ENCODE measurements around the gene ADCY10.
"Not testable (repeated sequence)": the region's sequence is repeated elsewhere in the genome, so short reads cannot be mapped to it uniquely, and the experiment has no call there.

The ADCY10 gene

GRCh38 chr1:167916766-167917511, 3.0 kb upstream of the ADCY10 start:
- peaks cover 4% of the 10 kb centered on the region for H3K36me3 Mint-ChIP-seq
- no peaks in the 10 kb centered on the region for H3K4me1 Mint-ChIP-seq (ENCODE audit: low read depth)
- no peak overlapping the region for H3K27ac Mint-ChIP-seq
- H3K9me3 Mint-ChIP-seq (ENCODE audit: low read depth) = no peaks in the 10 kb centered on the region
- no peaks in the 10 kb centered on the region for H3K27me3 Mint-ChIP-seq
- H3K4me3 Mint-ChIP-seq = no peak overlapping the region

DNA sequence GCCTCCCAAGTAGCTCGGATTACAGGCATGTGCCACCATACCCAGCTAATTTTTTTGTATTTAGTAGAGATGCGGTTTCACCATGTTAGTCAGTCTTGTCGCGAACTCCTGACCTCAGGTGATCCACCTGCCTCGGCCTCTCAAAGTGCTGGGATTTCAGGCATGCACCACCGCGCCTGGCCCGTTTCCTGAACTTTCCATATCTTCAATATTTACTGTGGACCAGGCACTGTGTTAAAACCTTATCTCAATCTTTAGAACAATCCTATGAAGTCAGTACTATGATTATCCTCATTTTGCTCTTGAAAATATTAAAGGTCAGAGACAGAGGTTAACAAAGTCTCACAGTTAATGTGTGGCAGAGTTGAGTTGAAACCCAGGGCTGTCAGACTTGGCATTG, 1.6 kb upstream of the ADCY10 start:
- no peak overlapping the region for H3K4me3 Mint-ChIP-seq
- H3K27ac Mint-ChIP-seq = no peak overlapping the region
- H3K9me3 Mint-ChIP-seq (ENCODE audit: low read depth) = no peaks in the 10 kb centered on the region
- H3K36me3 Mint-ChIP-seq = peaks cover 4% of the 10 kb centered on the region
- H3K4me1 Mint-ChIP-seq (ENCODE audit: low read depth) = no peaks in the 10 kb centered on the region
- H3K27me3 Mint-ChIP-seq = no peaks in the 10 kb centered on the region

GRCh38 chr1:167912294-167912693, 1.6 kb downstream of the ADCY10 start:
- H3K36me3 Mint-ChIP-seq = peaks cover 6% of the 10 kb centered on the region
- H3K4me3 Mint-ChIP-seq = no peak overlapping the region
- H3K4me1 Mint-ChIP-seq (ENCODE audit: low read depth) = no peaks in the 10 kb centered on the region
- H3K27me3 Mint-ChIP-seq = peaks cover 2% of the 10 kb centered on the region
- H3K9me3 Mint-ChIP-seq (ENCODE audit: low read depth) = no peaks in the 10 kb centered on the region
- H3K27ac Mint-ChIP-seq = no peak overlapping the region

- no peak overlapping the region for H3K4me3 Mint-ChIP-seq
- H3K27ac Mint-ChIP-seq = no peak overlapping the region
- H3K9me3 Mint-ChIP-seq (ENCODE audit: low read depth) = no peaks in the 10 kb centered on the region
Measured at GRCh38 chr1:167911413-167911812, 2.5 kb downstream of the ADCY10 start.

DNA sequence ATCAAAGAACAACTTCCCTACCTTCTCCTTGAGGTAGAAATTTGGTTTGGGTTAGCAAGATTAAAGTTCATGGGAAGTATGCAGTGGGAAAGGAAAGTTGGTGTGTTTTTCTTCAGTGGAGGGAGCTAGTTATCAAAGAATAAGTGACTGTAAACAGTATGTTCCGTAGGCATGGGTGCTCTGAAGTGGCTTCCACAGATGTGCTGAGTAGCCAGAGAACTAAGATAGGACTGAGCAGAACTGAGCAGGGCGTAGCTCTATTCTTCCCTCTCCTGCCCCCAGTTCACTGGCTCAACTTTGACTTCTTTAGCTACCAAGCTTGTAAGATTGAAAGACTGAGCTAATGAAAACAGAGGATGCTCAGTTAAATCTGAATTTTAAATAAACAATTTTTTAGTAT, 3.4 kb downstream of the ADCY10 start:
- no peaks in the 10 kb centered on the region for H3K9me3 Mint-ChIP-seq (ENCODE audit: low read depth)
- peaks cover 2% of the 10 kb centered on the region for H3K36me3 Mint-ChIP-seq
- H3K27ac Mint-ChIP-seq = no peak overlapping the region
- no peak overlapping the region for H3K4me3 Mint-ChIP-seq
- no peaks in the 10 kb centered on the region for H3K4me1 Mint-ChIP-seq (ENCODE audit: low read depth)
- H3K27me3 Mint-ChIP-seq = peaks cover 2% of the 10 kb centered on the region

More at GRCh38 chr1:167911413-167911812, 2.5 kb downstream of the ADCY10 start:
- Mint-ChIP-seq H3K36me3 (peaks cover 2% of the 10 kb centered on the region), H3K4me1 (ENCODE audit: low read depth) (no peaks in the 10 kb centered on the region), H3K27me3 (peaks cover 2% of the 10 kb centered on the region)

DNA sequence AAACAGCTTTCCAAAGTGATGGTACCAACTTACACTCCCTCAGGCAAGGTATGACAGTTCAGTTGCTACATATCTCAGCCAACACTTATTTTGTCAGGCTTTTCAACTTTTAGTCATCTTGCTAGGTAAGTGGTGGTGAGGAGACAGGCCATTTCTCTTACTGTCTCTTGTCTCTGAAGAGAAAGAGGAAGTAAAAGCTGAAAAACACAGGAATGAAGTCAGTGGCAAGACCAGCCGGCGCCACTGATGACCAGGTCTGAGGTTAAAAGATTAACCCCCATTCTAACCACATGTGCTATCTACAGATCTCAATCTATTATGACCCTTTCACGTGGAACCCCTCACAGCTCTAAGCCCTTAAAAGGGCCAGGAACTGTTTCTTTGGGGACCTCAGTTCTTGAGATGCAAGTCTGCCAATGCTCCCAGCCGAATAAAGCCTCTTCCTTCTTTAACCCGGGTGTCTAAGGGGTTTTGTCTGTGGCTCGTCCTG, 4.2 kb downstream of the ADCY10 start:
- H3K4me1 Mint-ChIP-seq (ENCODE audit: low read depth) = no peaks in the 10 kb centered on the region
- H3K36me3 Mint-ChIP-seq = peaks cover 2% of the 10 kb centered on the region
- peaks cover 3% of the 10 kb centered on the region for H3K27me3 Mint-ChIP-seq
- no peak overlapping the region for H3K4me3 Mint-ChIP-seq
- no peaks in the 10 kb centered on the region for H3K9me3 Mint-ChIP-seq (ENCODE audit: low read depth)
- no peak overlapping the region for H3K27ac Mint-ChIP-seq

- Mint-ChIP-seq H3K4me3 (no peak overlapping the region), H3K9me3 (ENCODE audit: low read depth) (no peaks in the 10 kb centered on the region), H3K36me3 (peaks cover 2% of the 10 kb centered on the region), H3K4me1 (ENCODE audit: low read depth) (no peaks in the 10 kb centered on the region), H3K27ac (no peak overlapping the region), H3K27me3 (peaks cover 3% of the 10 kb centered on the region)
Measured at GRCh38 chr1:167905671-167906070, 8.3 kb downstream of the ADCY10 start.

DNA sequence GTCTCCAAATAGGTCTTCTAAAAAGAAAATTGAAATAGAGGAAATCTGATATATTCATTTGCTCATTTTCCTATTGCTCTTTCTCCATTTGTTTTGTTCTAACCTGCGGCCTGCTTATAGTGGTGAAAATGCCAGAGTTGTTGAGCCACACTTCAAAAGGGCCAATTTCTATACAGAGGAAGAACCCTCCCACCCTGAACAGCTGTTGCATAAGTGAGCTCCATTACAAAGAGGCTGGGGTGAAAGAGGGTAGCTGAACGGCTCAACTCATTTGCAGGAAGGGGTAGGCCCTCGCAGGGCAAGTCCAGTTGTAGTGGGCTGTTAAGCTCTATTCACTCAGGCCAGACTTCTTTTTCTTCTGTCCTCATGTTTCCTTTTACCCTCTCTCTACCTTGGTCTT, 8.8 kb downstream of the ADCY10 start:
- Mint-ChIP-seq H3K27me3 (peaks cover 3% of the 10 kb centered on the region), H3K27ac (no peak overlapping the region), H3K9me3 (ENCODE audit: low read depth) (no peaks in the 10 kb centered on the region), H3K4me3 (no peak overlapping the region), H3K36me3 (peaks cover 2% of the 10 kb centered on the region), H3K4me1 (ENCODE audit: low read depth) (no peaks in the 10 kb centered on the region)

- Mint-ChIP-seq H3K4me1 (ENCODE audit: low read depth) (no peaks in the 10 kb centered on the region), H3K27me3 (peaks cover 3% of the 10 kb centered on the region), H3K4me3 (no peak overlapping the region), H3K36me3 (no peaks in the 10 kb centered on the region), H3K27ac (no peak overlapping the region), H3K9me3 (ENCODE audit: low read depth) (no peaks in the 10 kb centered on the region)
Measured at GRCh38 chr1:167904652-167905130, 9.2 kb downstream of the ADCY10 start.

GRCh38 chr1:167900907-167901306, 13.0 kb downstream of the ADCY10 start:
- Mint-ChIP-seq H3K4me1 (ENCODE audit: low read depth) (no peaks in the 10 kb centered on the region), H3K9me3 (ENCODE audit: low read depth) (no peaks in the 10 kb centered on the region), H3K27ac (no peak overlapping the region)

DNA sequence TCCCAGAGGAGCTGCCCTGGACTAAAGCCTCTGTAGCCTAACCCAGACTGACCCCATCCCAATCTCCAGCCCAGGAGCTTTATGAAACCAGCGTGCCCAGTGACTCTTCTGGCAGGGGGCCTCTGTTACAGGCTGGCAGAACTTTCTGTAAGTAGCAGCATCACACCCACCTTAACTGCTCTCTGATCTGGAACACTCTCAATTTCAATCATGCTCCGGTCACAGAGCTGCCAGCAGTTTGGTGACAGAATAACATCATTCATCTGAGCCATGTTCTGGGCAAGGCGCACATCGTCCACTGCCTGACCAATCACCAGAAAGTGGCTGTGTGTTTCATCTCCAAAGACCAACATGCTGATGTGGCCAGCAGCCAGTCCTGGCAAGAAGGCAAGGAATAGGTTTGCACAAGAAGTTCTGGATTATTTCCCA, 14.7 kb downstream of the ADCY10 start:
- no peaks in the 10 kb centered on the region for H3K4me1 Mint-ChIP-seq (ENCODE audit: low read depth)

More at GRCh38 chr1:167900907-167901306, 13.0 kb downstream of the ADCY10 start:
- H3K27me3 Mint-ChIP-seq = peaks cover 1% of the 10 kb centered on the region
- H3K36me3 Mint-ChIP-seq = no peaks in the 10 kb centered on the region
- H3K4me3 Mint-ChIP-seq = no peak overlapping the region

DNA sequence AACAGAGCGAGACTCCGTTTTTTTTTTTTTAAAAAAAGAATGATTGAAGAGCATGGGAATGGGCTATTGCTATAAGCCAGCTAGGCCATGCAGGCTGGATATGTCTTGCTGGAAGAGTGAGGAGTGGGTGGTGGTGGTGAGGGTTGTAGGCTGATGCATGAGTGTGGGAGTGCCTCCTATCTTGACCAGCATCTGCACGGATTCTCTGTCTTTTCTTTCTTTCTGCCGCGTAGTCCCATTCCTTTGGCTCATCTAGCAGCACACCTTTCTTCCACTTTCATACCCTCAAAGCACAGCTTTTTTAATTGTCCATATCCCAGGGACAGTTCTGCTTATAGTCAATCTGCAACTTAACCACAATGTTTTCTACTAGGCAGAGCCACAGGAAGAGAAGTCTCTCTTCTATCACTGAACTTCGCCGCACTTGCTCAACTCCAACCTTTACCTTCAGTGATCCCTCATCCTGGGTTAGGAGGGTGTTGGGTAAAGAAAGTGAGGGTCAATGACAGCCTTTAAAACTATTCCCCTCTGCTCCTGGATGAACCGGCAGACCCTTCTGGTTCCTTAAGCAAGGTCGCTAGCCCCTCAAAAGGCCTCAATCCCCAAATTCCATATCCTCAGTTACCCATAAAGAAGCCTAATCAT, 15.2 kb downstream of the ADCY10 start:
- Mint-ChIP-seq H3K27ac (no peak overlapping the region), H3K36me3 (no peaks in the 10 kb centered on the region), H3K4me1 (ENCODE audit: low read depth) (no peaks in the 10 kb centered on the region), H3K4me3 (no peak overlapping the region), H3K9me3 (ENCODE audit: low read depth) (no peaks in the 10 kb centered on the region), H3K27me3 (no peaks in the 10 kb centered on the region)

More for the DNA sequence above, 14.7 kb downstream of the ADCY10 start:
- Mint-ChIP-seq H3K27ac (no peak overlapping the region), H3K27me3 (no peaks in the 10 kb centered on the region), H3K36me3 (no peaks in the 10 kb centered on the region), H3K9me3 (ENCODE audit: low read depth) (no peaks in the 10 kb centered on the region), H3K4me3 (no peak overlapping the region)

GRCh38 chr1:167893798-167894197, 20.1 kb downstream of the ADCY10 start:
- no peaks in the 10 kb centered on the region for H3K9me3 Mint-ChIP-seq (ENCODE audit: low read depth)
- H3K27ac Mint-ChIP-seq = no peak overlapping the region
- no peaks in the 10 kb centered on the region for H3K27me3 Mint-ChIP-seq
- H3K36me3 Mint-ChIP-seq = no peaks in the 10 kb centered on the region
- H3K4me1 Mint-ChIP-seq (ENCODE audit: low read depth) = no peaks in the 10 kb centered on the region
- no peak overlapping the region for H3K4me3 Mint-ChIP-seq

DNA sequence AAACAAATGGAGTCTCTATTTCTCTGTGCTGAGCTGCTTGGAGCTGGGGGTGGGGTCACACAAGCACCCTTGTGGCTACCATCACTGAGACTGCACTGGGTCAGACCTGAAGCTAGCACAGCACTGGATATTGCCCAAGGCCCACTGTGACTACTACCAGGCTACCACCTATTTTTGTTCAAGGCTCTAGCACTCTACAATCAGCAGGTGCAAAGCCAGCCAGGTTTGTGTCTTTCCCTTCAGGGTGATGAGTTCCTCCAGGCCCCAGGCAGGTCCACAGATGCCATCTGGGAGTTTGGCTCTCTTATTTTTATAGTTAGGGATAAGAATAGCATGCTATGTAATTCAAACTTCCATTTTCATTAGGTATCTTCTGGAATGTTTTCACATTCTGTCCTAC, 23.5 kb downstream of the ADCY10 start:
- H3K4me1 Mint-ChIP-seq (ENCODE audit: low read depth) = no peaks in the 10 kb centered on the region
- no peaks in the 10 kb centered on the region for H3K27me3 Mint-ChIP-seq
- peaks cover 6% of the 10 kb centered on the region for H3K9me3 Mint-ChIP-seq (ENCODE audit: low read depth)
- H3K27ac Mint-ChIP-seq = no peak overlapping the region
- no peak overlapping the region for H3K4me3 Mint-ChIP-seq
- H3K36me3 Mint-ChIP-seq = no peaks in the 10 kb centered on the region

DNA sequence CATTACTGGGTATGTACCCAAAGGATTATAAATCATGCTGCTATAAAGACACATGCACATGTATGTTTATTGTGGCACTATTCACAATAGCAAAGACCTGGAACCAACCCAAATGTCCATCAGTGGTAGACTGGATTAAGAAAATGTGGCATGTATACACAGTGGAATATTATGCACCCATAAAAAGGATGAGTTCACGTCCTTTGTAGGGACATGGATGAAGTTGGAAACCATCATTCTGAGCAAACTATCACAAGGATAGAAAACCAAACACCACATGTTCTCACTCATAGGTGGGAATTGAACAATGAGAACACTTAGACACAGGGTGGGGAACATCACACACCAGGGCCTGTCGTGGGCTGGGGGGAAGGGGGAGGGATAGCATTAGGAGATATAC, 26.7 kb downstream of the ADCY10 start:
- H3K27me3 Mint-ChIP-seq; H3K4me1 Mint-ChIP-seq (ENCODE audit: low read depth); H3K27ac Mint-ChIP-seq; H3K4me3 Mint-ChIP-seq; H3K36me3 Mint-ChIP-seq: not testable (repeated sequence)
- peaks cover 11% of the 10 kb centered on the region for H3K9me3 Mint-ChIP-seq (ENCODE audit: low read depth)
